ENCODE results near the gene EYA4. TPM values are rescaled to one million over a fixed set of nuclear protein-coding genes. Genes with fewer than 3 reads are reported as not detected.

Gene EYA4
- total and polyA plus RNA-seq, 2 donors (not counting 1 experiment from before 2014, with no cell fraction given), result 4.6 to 38.0 TPM

DNA sequence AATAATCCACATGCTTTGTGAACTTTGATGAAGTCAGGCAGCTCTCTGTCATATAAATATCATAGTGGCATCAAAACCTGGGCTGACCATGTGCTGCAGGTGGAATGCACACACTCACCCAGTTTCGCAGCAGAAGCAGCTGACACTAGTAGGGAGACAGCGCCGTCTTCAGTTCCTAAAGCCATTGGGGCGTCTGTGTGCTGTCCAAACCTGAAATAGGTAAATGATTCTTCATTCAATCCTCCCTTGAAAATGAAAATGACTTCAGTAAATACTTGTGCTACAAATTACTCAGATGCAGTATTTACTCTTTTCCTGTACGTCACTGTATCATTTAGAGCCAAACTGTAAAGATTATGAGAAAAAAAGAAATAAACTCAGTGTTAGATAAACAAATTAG is 127.5 kb downstream of the EYA4 start:
- Histone ChIP-seq H3K9me3 (ENCODE audit: control insufficient read depth, insufficient read depth, low read depth, low read length) (no peaks in the 10 kb centered on the region), H3K4me3 (replicated peaks in 1 of 4; ENCODE audit: control extremely low read depth in 1 of 4, insufficient read depth in 1 of 4, low read depth in 3 of 4, low read length in 4 of 4) (no peak overlapping the region), H3K4me2 (ENCODE audit: extremely low read depth, insufficient read depth, low read length) (no peak overlapping the region), H3K27me3 (ENCODE audit: control insufficient read depth, insufficient read depth, low read length) (no peaks in the 10 kb centered on the region), H3K4me1 (ENCODE audit: control insufficient read depth, extremely low read depth, insufficient read depth, low read length) (no peaks in the 10 kb centered on the region), H2AFZ (ENCODE audit: low read length) (no peak overlapping the region), H3K27ac (ENCODE audit: insufficient read depth, low read length) (no peak overlapping the region), H3K9ac (ENCODE audit: insufficient read depth, low read length) (no peak overlapping the region), H3K79me2 (ENCODE audit: control insufficient read depth, insufficient read depth, low read length) (no peaks in the 10 kb centered on the region), H3K36me3 (ENCODE audit: control insufficient read depth, insufficient read depth, low read length) (no peaks in the 10 kb centered on the region), H4K20me1 (ENCODE audit: control insufficient read depth, extremely low read depth, insufficient read depth, low read length) (no peaks in the 10 kb centered on the region)
- peak in 1 of 2 donors; percentile 22 for DNase-seq (ENCODE audit: low read depth in 2 of 2)
- TF ChIP-seq, protein P1, sequence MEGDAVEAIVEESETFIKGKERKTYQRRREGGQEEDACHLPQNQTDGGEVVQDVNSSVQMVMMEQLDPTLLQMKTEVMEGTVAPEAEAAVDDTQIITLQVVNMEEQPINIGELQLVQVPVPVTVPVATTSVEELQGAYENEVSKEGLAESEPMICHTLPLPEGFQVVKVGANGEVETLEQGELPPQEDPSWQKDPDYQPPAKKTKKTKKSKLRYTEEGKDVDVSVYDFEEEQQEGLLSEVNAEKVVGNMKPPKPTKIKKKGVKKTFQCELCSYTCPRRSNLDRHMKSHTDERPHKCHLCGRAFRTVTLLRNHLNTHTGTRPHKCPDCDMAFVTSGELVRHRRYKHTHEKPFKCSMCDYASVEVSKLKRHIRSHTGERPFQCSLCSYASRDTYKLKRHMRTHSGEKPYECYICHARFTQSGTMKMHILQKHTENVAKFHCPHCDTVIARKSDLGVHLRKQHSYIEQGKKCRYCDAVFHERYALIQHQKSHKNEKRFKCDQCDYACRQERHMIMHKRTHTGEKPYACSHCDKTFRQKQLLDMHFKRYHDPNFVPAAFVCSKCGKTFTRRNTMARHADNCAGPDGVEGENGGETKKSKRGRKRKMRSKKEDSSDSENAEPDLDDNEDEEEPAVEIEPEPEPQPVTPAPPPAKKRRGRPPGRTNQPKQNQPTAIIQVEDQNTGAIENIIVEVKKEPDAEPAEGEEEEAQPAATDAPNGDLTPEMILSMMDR (conservative IDR thresholded peaks at IDR 0.05 in 1 of 2, IDR thresholded peaks at IDR 0.05 in 1 of 2; ENCODE audit: low read depth in 1 of 2, low read length in 2 of 2), result peak in 1 of 2 donors; percentile 40
- no peak for TF ChIP-seq EZH2 (IDR thresholded peaks at IDR 0.05; ENCODE audit: low read length, missing control alignments)

DNA sequence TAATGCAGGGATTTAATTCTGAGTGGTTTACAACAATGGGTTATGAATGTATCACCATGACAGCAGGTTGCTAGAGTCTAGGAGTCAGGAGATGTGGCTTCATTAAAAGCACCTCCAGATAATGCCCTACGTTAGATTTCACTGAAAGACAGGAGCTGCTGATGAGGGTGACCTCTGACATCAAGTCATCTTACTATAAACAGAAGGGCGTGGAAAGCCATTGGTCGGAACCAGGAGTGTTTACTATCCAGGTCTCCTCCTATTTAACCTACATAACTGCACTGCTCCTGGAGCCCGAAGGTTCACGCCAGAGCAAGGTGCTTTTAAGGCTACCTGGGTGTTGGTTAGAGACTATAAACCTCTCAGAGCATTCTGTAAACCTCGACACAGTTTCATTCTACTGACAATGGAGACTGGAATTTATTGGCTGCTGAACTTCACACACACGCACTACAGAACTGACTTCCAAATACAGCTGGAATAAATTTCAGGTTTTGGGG is 128.7 kb downstream of the EYA4 start:
- H3K4me3 ChIP-seq (replicated peaks in 1 of 4; ENCODE audit: control extremely low read depth in 1 of 4, insufficient read depth in 1 of 4, low read depth in 3 of 4, low read length in 4 of 4), result no peak overlapping the region
- TF ChIP-seq, protein P1 (conservative IDR thresholded peaks at IDR 0.05 in 1 of 2, IDR thresholded peaks at IDR 0.05 in 1 of 2; ENCODE audit: low read depth in 1 of 2, low read length in 2 of 2), result no peak
- no peak for TF ChIP-seq EZH2 (IDR thresholded peaks at IDR 0.05; ENCODE audit: low read length, missing control alignments)
- no peak overlapping the region for H3K27ac ChIP-seq (ENCODE audit: insufficient read depth, low read length)
- no peaks in the 10 kb centered on the region for H3K27me3 ChIP-seq (ENCODE audit: control insufficient read depth, insufficient read depth, low read length)
- H3K9ac ChIP-seq (ENCODE audit: insufficient read depth, low read length), result no peak overlapping the region
- H4K20me1 ChIP-seq (ENCODE audit: control insufficient read depth, extremely low read depth, insufficient read depth, low read length), result no peaks in the 10 kb centered on the region
- H2AFZ ChIP-seq (ENCODE audit: low read length), result no peak overlapping the region
- H3K79me2 ChIP-seq (ENCODE audit: control insufficient read depth, insufficient read depth, low read length), result no peaks in the 10 kb centered on the region
- H3K4me2 ChIP-seq (ENCODE audit: extremely low read depth, insufficient read depth, low read length), result no peak overlapping the region
- no peaks in the 10 kb centered on the region for H3K36me3 ChIP-seq (ENCODE audit: control insufficient read depth, insufficient read depth, low read length)
- no peak for DNase-seq (ENCODE audit: low read depth in 2 of 2)
- no peaks in the 10 kb centered on the region for H3K9me3 ChIP-seq (ENCODE audit: control insufficient read depth, insufficient read depth, low read depth, low read length)
- H3K4me1 ChIP-seq (ENCODE audit: control insufficient read depth, extremely low read depth, insufficient read depth, low read length), result no peaks in the 10 kb centered on the region

DNA sequence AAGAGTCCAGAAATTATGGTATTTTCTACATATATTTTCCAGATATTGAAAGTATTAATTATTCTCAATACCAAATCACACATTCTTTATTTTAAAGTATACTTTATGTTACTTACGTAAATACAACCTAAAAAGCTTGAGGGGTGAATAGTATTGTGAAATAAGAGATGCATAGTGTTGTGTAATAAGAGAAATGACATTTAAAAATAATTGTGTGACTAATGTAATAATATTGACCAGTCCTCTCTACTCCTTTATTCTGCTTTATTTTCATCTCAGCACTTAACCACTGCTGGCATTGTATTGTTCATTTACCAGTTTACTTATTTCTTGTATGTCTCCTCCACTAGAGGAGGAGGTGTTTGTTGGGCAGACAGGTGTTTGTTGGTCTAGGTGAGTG is 135.6 kb downstream of the EYA4 start:
- TF ChIP-seq EZH2 (IDR thresholded peaks at IDR 0.05; ENCODE audit: low read length, missing control alignments), result no peak
- TF ChIP-seq, protein P1 (conservative IDR thresholded peaks at IDR 0.05 in 1 of 2, IDR thresholded peaks at IDR 0.05 in 1 of 2; ENCODE audit: low read depth in 1 of 2, low read length in 2 of 2), result no peak
- Histone ChIP-seq H3K4me1 (ENCODE audit: control insufficient read depth, extremely low read depth, insufficient read depth, low read length) (no peaks in the 10 kb centered on the region), H3K4me3 (replicated peaks in 1 of 4; ENCODE audit: control extremely low read depth in 1 of 4, insufficient read depth in 1 of 4, low read depth in 3 of 4, low read length in 4 of 4) (no peak overlapping the region), H3K4me2 (ENCODE audit: extremely low read depth, insufficient read depth, low read length) (no peak overlapping the region), H3K36me3 (ENCODE audit: control insufficient read depth, insufficient read depth, low read length) (no peaks in the 10 kb centered on the region), H3K9me3 (ENCODE audit: control insufficient read depth, insufficient read depth, low read depth, low read length) (no peaks in the 10 kb centered on the region), H3K79me2 (ENCODE audit: control insufficient read depth, insufficient read depth, low read length) (no peaks in the 10 kb centered on the region), H3K9ac (ENCODE audit: insufficient read depth, low read length) (no peak overlapping the region), H2AFZ (ENCODE audit: low read length) (no peak overlapping the region), H3K27me3 (ENCODE audit: control insufficient read depth, insufficient read depth, low read length) (no peaks in the 10 kb centered on the region), H3K27ac (ENCODE audit: insufficient read depth, low read length) (no peak overlapping the region), H4K20me1 (ENCODE audit: control insufficient read depth, extremely low read depth, insufficient read depth, low read length) (no peaks in the 10 kb centered on the region)
- no peak for DNase-seq (ENCODE audit: low read depth in 2 of 2)
